ENCODE results near the gene GNG7. TPM values are rescaled to one million over a fixed set of nuclear protein-coding genes. Genes with fewer than 3 reads are reported as not detected.
"Not testable (repeated sequence)": the region's sequence is repeated elsewhere in the genome, so short reads cannot be mapped to it uniquely, and the experiment has no call there.

GNG7 gene
- total RNA-seq, 2 donors from 2014 or later = 0.30 to 0.84 TPM

DNA sequence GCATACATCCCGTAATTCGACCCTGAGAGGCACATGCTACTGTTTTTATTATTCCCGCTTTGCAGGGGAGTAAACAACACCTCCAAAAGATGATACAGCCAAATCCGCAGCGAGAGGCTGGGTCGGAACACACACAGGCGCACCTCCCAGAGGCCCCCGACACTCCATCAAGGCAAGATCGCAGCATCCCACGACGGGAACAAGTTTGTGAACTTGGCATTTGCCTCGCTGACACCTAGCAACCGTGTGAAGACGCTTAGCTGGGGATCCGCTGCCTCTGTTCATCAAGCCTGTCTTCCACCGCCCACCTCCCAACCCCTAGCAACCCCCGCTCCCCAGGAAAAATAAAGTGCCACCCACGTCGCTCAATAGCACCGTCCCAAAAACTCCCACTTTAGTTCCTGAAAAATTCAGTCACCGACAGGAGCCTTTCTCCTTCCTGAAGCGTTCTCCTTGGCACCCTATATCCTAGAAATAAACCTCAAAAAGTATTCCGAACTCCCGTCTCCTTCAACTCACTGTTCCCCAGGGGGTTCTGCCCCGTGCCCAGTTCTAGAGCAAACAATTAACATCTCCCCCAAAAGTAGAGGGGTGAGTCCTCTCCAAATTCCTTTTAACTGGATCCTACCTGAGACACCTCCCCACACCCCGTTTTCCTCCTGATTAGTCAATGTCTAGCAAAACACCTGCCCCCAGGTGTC is 1.7 kb downstream of the GNG7 start:
- H3K9me3 Mint-ChIP-seq = no peaks in the 10 kb centered on the region

GRCh38 chr19:2699413-2700140 is 2.9 kb downstream of the GNG7 start:
- Mint-ChIP-seq H3K27ac (no peak overlapping the region), H3K36me3 (no peaks in the 10 kb centered on the region), H3K9me3 (no peaks in the 10 kb centered on the region)
- ATAC-seq (no peak), DNase-seq (ENCODE audit: low spot score in 2 of 2) (no peak)

More for the DNA sequence above, 1.7 kb downstream of the GNG7 start:
- DNase-seq (ENCODE audit: low spot score in 2 of 2) = no peak
- H3K36me3 Mint-ChIP-seq = no peaks in the 10 kb centered on the region
- ATAC-seq = no peak
- H3K27ac Mint-ChIP-seq = no peak overlapping the region

DNA sequence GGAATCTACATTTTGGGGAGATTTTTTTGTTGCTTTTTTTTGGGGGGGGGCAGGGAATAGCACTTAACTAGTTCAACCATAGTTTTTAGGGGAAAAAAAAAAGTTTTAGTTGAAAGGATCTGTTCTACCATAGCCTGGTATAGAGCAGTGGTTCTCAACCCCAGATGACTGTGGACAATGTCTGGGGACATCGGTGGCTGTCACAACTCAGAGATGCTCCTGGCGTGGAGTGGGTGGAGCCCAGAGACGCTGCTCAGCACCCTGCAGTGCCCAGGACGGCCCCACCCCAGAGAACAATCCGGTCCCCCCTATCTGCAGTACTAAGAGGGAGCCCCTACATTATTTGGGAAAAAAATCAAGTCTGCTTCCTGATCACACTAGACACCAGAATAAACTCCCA is 8.3 kb downstream of the GNG7 start:
- DNase-seq (ENCODE audit: low spot score in 2 of 2) = no peak
- ATAC-seq = no peak
- H3K27ac Mint-ChIP-seq = no peak overlapping the region
- H3K36me3 Mint-ChIP-seq = no peaks in the 10 kb centered on the region
- no peaks in the 10 kb centered on the region for H3K9me3 Mint-ChIP-seq

GRCh38 chr19:2693492-2694160 is 8.9 kb downstream of the GNG7 start:
- Mint-ChIP-seq H3K27ac (no peak overlapping the region), H3K36me3 (no peaks in the 10 kb centered on the region), H3K9me3 (no peaks in the 10 kb centered on the region)
- DNase-seq (ENCODE audit: low spot score in 2 of 2) (no peak), ATAC-seq (no peak)

DNA sequence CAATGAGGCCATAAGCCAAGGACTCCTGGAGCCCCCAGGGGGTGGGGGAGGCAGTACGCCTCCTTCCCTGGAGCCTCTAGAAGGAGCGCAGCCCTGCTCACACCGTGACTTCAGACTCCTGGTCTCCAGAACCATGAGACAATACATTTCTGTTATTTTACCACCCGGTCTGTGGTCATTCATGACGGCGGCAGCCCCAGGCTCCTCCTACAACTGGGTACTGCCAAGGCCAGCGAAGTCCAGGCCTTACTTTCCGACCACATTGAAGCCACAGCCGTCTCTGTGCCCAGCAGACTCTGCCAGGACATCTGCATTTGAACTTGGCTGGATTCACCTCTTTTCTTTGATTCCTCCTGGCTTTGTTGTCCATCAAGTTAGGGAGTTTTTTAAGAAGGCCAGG is 10.5 kb downstream of the GNG7 start:
- Mint-ChIP-seq H3K36me3 (no peaks in the 10 kb centered on the region), H3K9me3 (no peaks in the 10 kb centered on the region), H3K27ac (no peak overlapping the region)
- no peak for DNase-seq (ENCODE audit: low spot score in 2 of 2)
- ATAC-seq = no peak

DNA sequence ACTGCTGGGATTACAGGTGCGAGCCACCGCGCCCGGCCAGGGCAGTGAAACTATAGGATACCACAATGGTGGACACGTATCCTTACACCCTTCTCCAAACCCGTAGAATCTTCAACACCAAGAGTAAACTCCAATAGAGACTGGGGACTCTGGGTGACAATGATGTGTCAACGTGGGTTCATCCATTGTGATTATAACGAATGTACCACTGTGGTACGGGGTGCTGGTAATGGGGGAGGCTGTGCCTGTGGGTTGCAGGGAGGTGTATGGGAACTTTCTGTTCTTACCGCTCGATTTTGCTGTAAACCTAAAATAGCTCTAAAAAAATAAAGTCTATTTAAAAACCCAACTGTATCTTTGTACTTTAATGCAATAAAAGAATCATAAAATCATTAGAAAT is 11.6 kb downstream of the GNG7 start:
- DNase-seq (ENCODE audit: low spot score in 2 of 2) (no peak), ATAC-seq (no peak)
- Mint-ChIP-seq H3K27ac (no peak overlapping the region), H3K36me3 (no peaks in the 10 kb centered on the region), H3K9me3 (no peaks in the 10 kb centered on the region)

- H3K9me3 Mint-ChIP-seq = no peaks in the 10 kb centered on the region
- H3K27ac Mint-ChIP-seq = peak overlapping the region in 1 of 2 donors; percentile 22
- no peak for ATAC-seq
- H3K36me3 Mint-ChIP-seq = no peaks in the 10 kb centered on the region
- DNase-seq (ENCODE audit: low spot score in 2 of 2) = no peak
Observed at GRCh38 chr19:2686360-2686759, 16.1 kb downstream of the GNG7 start.

- DNase-seq (ENCODE audit: low spot score in 2 of 2) = no peak
- H3K9me3 Mint-ChIP-seq = no peaks in the 10 kb centered on the region
- H3K36me3 Mint-ChIP-seq = no peaks in the 10 kb centered on the region
- no peak overlapping the region for H3K27ac Mint-ChIP-seq
- no peak for ATAC-seq
Observed at GRCh38 chr19:2685204-2685704, 17.2 kb downstream of the GNG7 start.

DNA sequence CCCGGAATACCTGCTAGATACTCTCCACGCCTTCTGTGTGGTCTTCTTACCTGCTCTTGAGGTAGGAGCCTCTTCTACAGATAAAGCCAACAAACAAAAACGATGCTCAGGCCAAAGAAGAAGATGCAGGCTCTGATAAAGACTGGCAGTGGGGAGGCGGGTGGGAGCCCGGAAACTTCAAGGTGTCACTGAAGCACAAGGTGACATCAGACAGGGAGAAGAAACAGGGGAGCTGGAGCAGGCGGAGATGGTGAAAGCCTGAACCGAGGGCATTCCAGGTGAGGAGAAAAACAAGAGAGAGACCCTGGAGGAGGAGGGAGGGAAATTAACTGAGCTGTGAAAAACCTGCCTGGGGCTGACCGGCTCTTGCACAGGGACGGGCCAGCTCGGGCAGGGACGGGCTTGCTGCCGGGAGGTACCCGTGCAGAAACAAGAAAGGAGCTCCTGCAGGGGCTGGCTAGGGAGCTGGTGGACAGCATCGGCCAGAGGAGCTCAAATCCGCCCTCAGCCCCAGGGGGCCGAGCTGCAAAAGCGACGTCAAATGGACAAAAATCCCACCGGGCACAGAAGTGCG is 19.0 kb downstream of the GNG7 start:
- DNase-seq (ENCODE audit: low spot score in 2 of 2) (no peak), ATAC-seq (no peak)
- no peaks in the 10 kb centered on the region for H3K36me3 Mint-ChIP-seq
- peaks cover 6% of the 10 kb centered on the region in 2 donors for H3K9me3 Mint-ChIP-seq
- H3K27ac Mint-ChIP-seq = no peak overlapping the region

DNA sequence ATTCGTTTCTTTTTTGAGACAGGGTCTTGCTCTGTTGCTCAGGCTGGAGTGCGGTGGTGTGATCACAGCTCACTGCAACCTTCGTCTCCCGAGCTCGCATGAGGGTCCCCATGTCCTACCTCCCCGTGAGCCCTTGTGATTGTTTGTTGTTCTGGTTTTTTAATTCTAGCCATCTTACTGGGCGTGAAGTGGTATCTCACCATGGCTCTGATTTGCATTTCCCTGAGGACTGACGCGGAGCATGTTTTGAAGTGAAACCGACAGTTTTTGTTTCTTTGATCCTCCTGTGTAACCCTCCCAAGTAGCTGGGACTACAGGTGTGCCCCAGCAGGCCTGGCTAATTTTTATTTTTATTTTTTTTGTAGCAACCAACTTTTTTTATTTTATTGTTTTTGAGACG is 21.7 kb downstream of the GNG7 start:
- Mint-ChIP-seq H3K36me3 (no peaks in the 10 kb centered on the region), H3K9me3 (peaks cover 6 to 11% of the 10 kb centered on the region in 2 donors), H3K27ac (peak overlapping the region in 1 of 2 donors; percentile 41)
- ATAC-seq = no peak
- DNase-seq (ENCODE audit: low spot score in 2 of 2) = no peak

DNA sequence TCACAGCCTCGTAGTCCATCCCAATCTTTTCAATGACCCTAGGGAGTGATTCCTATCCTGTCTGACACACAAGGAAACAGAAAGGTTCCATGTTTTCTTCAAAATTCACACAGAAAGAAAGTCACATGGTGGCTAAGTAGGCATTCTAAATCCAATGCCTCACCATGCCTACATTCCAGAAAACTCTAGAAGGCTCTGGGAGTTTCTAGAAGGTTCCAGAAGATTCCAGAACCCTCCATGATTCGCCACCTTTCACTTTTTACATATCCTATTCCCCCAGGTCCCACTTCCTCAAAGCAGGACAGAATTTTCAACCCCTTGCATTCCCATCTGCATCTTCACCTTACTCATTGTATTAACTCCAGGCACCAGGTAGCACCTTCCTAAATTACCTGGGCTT is 23.1 kb downstream of the GNG7 start:
- no peaks in the 10 kb centered on the region for H3K36me3 Mint-ChIP-seq
- ATAC-seq (no peak), DNase-seq (ENCODE audit: low spot score in 2 of 2) (no peak)
- H3K27ac Mint-ChIP-seq = peak overlapping the region in 1 of 2 donors; percentile 42
- peaks cover 6 to 11% of the 10 kb centered on the region in 2 donors for H3K9me3 Mint-ChIP-seq

GRCh38 chr19:2678948-2679347 is 23.5 kb downstream of the GNG7 start:
- H3K9me3 Mint-ChIP-seq = peaks cover 6 to 11% of the 10 kb centered on the region in 2 donors
- peak overlapping the region in 1 of 2 donors; percentile 28 for H3K27ac Mint-ChIP-seq
- not testable (repeated sequence) for DNase-seq (ENCODE audit: low spot score in 2 of 2); H3K36me3 Mint-ChIP-seq; ATAC-seq

DNA sequence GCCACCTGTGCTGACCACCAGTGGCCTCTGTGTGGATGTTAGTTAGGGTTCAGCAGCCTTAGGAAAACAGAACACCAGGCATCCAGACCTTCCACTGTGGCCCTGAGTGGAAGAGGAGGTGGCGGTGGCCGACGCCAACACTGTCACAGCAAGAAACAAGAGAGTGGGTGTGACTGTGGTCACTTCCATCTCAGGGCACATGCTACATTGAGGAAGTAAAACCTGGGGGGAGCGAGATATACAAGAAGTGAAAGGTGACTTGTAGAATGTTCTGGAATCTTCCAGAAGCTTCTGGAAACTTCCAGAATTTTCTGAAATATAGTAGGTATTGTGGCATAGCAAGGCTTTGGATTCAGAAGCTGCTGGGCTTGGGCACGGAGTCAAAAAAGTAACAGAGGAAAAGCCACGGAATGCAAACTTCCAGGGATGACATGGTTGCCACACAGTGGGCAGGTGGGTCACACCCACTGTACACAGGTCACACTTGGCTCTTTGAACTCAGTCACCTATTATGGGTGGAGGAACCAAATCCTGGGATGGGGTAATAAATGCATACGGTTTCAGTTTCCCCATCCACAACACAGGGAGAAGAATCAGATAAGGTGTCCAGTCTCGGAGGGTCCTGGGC is 24.3 kb downstream of the GNG7 start:
- ATAC-seq (no peak), DNase-seq (ENCODE audit: low spot score in 2 of 2) (no peak)
- H3K27ac Mint-ChIP-seq = peak overlapping the region; percentile 28 to 92
- H3K36me3 Mint-ChIP-seq = no peaks in the 10 kb centered on the region
- peaks cover 6 to 11% of the 10 kb centered on the region in 2 donors for H3K9me3 Mint-ChIP-seq

GRCh38 chr19:2676823-2677222 is 25.7 kb downstream of the GNG7 start:
- Mint-ChIP-seq H3K9me3 (peaks cover 6 to 11% of the 10 kb centered on the region in 2 donors), H3K36me3 (no peaks in the 10 kb centered on the region), H3K27ac (peak overlapping the region; percentile 35 to 44)
- ATAC-seq (no peak), DNase-seq (ENCODE audit: low spot score in 2 of 2) (no peak)

- DNase-seq (ENCODE audit: low spot score in 2 of 2) = no peak
- Mint-ChIP-seq H3K27ac (no peak overlapping the region), H3K9me3 (peaks cover 6 to 11% of the 10 kb centered on the region in 2 donors), H3K36me3 (no peaks in the 10 kb centered on the region)
- no peak for ATAC-seq
Observed at GRCh38 chr19:2675892-2676291, 26.6 kb downstream of the GNG7 start.

- Mint-ChIP-seq H3K27ac (no peak overlapping the region), H3K36me3 (no peaks in the 10 kb centered on the region), H3K9me3 (no peaks in the 10 kb centered on the region)
- DNase-seq (ENCODE audit: low spot score in 2 of 2) (no peak), ATAC-seq (no peak)
Observed at GRCh38 chr19:2670217-2670616, 32.3 kb downstream of the GNG7 start.
